GM18520 (cell line): ENCODE results near the gene IDS.
"Not testable (repeated sequence)": the region's sequence is repeated elsewhere in the genome, so short reads cannot be mapped to it uniquely, and the experiment has no call there.

Source experiments
- ATAC-seq: cut with Tn5 transposase; IDR thresholded peaks from one replicate; pipeline ENCODE4 v1.9.1; 2021; ENCODE audit not compliant: unreplicated experiment

IDS gene

DNA sequence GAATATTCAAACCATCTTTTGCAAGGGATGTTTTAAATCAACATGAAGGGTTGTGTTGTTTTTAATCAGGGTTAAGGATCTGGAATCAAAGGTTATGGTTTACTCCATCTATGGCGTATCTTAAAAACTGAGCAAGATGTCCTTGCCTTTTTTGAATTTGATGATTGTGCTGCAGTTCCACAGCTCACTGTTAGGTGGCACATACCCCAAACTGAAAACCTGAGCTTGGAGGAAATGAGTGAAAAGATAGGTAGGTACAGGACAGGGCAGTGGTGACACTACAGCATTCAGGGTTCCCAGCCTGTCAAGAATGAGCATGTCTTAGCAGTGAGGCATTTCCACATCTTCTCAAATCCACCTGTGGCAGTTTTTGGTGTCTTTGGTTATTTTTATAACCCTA, 22.6 kb upstream of the IDS start:
- ATAC-seq: no peak

DNA sequence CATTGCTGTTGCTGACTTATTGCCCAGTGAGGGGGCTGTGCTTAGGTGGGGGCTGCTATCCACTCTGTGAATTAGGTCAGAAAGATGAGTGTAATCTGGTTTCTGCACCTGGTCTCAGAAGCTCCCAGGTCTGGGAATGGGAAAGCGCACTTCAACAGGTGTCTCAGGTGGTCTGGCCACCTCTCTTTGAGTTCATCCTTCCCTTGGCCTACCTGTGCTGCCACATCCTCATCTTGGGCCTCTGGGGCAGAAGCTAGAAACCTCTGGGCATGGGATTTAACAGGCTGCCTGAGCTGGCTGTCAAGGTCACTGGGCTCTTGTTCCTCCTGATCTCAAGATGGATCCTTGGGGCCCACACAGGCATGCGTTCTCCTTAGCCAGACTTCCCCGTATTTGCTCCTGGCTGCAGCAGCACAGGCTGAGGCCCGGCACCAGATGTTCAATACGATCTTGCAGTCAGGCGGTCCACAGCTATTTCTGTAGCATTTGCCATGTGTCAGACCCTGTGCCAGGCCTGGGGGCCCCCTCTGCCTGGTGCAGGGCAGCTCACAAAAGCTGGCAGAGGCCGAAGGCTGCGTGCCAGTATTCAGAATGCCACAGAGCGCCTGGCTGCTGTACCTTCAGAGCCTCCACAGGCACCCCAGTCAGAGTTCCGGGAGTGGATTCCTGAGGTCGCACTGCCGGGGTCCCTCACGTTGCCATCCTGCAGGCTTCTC, 21.4 kb upstream of the IDS start:
- not testable (repeated sequence) for ATAC-seq

DNA sequence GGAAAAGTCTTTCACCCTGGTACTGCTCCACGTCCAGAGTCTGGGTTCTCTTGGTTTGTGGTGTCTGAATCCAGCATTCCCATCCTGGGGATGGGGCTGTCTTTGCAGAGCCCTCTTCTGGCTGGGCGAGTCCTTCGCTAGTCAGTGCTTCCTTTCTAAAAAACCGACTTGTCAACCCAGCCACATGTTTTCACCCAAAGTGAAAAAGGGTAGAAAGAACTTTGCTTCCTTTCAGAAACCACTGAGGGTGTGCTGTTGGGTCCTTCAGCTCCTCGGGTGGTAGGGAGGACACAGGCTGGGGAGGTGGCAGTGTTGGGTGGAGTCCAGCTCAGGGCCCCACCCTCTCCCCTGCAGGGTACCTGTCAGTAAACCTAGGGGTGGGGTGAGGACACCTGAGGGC, 20.8 kb upstream of the IDS start:
- ATAC-seq: not testable (repeated sequence)

DNA sequence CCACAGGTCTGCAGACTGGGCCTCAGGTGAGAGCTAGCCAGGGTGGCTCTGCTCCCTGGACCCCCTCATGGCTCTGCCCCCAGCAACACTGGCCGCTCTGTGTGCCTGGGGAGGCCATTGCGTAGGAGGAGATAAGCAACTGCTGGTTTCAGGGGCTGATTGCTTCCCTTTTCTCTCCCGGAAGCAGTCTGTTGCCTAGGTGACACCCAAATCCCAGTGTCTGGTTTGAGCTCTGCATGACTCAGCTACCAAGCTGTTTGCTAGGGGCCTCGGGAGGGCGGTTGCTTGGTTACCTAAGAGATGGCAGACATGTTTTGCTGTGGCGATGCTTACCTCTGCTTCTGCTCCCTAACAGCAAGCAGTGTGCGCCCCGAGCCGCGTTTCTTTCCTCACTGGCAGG, 20.3 kb upstream of the IDS start:
- ATAC-seq: peak; percentile 89

DNA sequence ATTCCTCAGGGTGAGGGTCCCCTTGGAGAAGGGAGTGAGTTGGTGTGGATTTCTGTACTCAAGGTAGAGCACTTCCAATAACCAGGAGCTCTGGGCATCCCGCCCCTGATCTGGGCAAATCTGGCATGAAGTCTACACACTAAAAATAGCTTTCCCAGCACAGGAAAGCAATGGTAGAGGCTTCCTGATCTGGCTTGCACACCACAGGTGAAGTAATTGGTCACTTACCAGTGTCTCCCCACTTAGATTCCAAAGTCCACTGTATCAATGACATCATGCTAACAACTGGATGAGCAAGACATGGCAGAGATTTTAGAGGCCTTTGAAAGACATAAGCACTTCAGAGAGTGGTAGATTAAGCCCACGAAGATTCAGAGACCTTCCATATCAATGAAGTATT, 17.8 kb upstream of the IDS start:
- no peak for ATAC-seq

DNA sequence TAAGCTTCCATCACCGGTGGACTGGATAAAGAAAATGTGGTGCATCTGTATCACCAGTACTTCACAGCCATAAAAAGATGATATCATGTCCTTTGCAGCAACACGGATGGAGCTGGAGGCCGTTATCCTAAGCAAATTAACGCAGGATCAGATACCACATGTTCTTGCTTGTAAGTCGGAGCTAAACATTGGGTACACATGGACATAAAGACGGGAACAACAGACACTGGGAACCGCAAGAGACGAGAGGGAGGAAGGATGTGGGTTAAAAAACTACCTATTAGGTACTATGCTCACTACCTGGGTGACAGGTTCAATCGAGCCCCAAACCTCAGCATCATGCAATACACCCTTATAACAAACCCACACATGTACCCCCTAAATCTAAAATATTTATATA, 16.3 kb upstream of the IDS start:
- no peak for ATAC-seq

DNA sequence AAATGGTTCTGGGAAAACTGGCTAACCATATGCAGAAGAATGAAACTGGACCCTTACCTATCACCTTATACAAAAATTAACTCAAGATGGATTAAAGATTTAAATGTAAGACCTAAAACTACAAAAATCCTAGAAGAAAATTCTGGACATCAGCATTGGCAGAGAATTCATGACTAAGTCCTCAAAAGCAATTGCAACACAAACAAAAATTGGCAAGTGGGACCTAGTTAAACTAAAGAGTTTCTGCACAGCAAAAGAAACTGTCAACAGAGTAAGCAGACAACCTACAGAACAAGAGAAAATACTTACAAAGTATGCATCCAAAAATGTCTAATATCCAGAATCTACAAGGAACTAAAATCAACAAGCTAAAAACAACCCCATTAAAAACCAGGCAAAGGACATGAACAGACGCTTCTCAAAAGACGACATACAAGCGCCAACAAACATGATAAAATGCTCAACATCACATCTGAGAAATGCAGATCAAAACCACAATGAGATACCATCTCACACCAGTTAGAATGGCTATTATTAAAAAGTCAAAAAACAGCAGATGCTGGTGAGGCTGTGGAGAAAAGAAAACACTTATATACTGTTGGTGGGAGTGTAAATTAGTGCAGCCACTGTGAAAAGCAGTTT, 15.7 kb upstream of the IDS start:
- ATAC-seq: not testable (repeated sequence)

DNA sequence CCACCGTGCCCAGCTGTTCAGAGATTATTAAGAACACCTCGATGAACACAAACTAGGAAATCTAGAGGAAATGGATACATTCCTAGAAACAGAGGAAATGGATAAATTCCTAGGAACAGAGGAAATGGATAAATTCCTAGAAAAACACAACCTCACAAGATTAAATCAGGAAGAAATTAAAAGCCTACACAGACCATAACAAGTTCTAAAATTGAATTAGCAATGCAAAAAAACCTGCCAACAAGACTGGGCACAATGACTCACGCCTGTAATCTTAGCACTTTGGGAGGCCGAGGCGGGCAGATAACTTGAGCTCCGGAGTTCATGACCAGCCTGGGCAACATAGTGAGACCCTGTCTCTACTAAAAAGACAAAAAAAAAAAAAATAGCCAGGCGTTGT, 13.1 kb upstream of the IDS start:
- no peak for ATAC-seq

DNA sequence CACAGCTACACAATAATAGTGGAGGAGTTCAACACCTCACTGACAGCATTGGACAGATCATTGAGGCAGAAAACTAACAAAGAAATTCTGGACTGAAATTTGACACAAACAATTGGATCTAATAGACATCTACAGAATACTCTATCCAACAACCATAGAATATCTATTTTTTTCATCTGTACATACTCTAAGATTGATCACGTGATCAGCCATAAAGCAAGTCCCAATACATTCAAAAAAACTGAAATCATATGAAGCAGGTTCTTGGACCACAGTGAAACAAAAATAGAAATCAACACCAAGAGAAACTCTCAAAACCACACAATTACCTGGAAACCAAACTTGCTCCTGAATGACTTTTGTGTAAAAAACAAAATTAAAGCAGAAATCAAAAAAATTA, 12.2 kb upstream of the IDS start:
- no peak for ATAC-seq

DNA sequence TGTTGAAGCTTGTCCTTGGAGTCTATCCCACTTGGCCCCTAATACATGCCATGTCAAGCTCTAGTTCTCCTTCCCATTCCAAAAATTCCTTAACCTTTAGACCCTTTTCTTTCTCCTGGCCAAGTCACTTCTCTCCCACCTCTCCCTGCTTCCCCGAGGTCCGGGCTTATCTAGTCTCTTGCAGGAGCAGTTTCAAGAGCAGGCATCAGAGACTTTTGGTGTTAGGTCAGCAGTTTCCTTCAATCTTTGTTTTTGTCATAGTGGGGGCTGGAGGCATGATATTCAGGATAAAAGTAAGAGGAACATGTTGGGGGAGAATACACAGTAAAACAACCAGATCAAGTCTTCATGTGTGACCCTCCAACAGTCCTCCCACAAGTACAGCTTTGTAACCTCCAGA, 11.5 kb upstream of the IDS start:
- ATAC-seq: no peak

DNA sequence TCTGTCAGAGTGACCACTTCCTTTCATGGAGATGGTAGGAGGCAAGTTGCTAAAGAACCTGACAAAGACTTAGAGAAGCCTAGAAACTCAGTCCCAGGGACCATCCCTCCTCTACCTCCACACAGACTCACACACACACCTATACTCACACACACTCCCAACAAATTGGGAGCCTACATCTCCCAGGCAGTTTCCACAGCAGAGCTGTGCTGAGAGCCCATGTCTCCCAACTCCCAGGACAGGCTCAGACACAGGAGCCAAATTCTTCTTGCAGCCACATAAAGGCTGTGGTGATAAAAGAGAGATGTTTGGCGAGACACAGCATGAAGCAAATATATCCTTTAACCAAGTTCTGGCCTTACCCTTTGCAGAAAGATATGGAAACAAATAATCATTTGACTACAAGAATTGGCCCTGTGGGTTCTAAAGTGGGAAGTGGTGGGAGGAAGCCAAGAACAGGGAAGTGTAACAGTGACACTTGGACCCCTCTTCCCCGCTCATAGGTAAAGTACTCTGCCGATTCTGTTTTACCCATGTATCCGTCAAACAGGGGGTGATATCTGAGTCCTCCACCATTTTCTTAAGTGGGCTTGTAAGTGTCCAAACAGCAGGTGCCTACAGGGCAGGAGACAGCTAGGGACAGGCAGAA, 11.0 kb upstream of the IDS start:
- ATAC-seq: no peak

DNA sequence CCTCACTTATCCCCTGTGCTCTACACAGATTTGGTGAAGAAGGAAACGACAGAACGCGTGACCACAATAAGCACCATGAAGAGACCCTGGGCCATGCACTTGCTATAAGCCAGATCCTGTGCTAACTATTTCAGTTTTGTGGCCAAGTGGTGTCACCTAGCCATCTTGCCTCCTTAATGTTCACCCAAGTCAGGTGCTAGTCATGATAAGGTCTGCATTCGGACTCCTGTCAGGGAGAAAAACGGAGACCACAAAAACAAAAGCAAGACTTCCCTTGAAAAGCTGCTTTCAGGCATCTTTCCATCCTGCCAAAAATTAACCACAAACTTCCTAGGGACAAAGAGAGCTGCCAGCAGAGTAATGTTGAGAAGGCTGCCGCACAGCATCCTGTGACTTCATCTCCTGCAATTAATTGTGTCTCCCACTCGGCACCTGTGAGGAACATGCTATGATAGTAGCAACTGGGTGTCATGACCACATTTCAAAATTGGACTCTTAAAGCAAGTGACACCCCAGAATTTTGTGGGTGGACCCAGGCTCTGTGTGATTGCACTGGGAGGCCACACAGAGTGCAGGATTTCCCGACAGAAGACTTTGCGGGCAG, 8.8 kb upstream of the IDS start:
- ATAC-seq: no peak

DNA sequence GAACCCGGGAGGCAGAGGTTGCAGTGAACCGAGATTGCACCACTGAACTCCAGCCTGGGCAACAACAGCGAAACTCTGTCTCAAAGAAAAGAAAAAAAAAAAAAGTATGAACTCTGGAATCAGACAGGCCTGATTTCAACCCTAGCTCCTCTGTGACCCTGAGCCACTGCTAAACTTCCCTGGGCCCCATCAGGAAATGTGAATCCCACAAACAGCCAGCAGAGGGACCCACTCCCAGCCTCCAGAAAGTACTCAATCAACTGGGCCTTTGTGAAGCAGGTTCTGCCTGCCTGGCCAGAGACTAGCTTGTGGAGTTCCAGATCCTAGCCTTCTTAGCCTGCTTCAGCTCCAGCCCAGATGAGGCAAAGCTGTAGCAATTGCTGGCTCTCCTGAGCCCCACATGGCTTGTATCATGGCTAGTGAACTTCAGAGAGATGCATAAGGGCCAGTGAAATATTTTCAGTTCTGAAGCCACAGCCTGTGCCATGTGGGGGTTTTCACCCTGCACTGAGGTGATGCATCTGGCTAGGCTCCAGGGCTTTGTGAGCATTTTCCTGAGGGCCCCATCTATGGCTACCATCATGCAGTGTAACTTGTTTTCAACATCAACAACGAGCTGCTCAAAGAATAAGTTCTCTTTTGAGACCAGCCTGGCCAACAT, 7.2 kb upstream of the IDS start:
- peak; percentile 55 for ATAC-seq

DNA sequence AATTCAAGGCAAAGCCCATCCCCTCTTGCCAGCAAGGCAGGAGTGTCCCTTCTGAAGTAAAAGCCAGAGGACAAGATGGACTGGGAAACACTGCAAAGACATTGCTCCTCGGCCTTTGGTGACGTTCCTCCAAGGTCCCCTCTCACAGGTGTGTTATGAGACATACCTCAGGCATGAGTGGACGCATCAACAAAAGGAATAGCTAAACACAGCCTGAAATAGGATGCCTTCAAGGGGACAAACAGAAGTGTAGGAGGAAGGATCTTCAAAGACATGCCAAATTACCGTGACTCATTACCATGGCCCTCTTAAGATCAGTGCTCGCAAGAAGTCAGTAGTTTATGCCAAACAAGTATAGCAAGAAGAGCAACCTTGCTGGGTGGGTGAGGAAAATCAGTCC, 6.0 kb upstream of the IDS start:
- ATAC-seq: no peak

DNA sequence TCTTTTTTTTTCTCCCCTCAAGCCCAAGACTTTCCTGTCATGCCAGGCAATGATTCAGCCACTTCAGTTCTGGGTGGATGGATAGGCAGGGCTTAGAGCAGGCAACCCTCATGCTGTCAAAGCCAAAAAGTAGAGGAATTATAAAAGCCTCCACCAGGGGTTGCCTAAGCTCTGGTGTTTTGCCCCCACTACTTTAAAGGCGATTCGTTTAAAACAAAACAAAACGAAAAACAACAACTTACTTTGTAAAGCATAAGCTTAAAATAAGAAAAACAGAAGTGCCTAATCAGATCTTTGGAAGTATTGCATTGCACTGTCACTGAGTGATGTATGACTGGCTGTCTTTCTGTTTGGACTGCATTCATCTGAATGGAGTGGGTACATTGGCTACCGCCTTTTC, 5.3 kb upstream of the IDS start:
- ATAC-seq: no peak

DNA sequence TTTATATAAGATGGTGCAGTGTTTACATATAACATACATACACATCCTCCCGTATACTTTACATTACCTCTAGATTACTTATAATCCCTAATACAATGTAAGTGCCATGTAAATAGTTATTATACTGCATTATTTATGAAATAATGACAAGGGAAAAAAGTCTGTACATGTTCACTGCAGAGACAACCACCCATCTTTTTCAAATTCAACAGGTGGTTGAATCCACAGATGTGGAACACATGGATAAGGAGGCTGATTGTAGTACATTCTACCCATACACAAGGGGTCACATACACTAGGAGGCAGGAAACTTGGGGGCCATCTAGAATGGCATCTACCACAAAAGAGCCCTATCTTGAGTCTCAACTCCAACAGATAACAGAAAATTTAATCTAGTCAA, 3.4 kb upstream of the IDS start:
- ATAC-seq: no peak

DNA sequence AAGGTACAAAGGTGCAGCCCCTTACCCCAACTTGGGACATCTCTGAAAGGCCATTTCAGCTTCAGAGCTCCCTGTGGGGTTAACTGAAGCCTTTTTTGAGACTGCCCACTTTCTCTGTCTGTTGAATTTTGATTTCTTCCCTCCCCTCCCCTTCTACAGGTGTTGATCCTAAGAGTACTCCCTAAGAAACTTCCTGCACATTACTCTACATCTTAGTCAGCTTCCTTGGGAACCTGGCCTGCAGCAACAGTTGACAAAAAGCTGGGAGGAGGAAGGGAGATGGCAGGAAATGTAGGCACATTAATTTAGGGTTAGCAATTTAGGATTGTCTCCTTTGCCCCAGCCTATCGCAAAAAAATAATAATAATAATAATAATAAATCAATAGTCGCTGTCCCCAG, 1.2 kb upstream of the IDS start:
- no peak for ATAC-seq

DNA sequence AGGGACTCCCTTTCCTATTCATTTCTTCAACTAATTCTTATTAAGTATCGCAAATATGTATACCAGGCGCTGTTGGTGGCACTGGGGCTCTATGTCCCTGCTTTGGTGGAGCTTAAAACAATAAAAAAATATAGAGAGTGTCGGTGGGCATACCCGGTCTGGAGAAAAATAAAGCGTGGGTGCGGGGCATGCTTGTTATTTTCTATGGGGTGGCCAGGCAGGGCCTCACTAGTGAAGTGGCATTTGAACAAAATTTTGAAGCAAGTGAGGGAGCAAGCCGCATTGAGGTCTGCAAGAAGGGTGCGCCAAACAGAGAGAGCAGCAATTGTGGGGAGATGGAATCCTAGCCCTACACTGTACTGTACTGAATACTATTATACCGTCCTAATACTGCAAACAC, 565 bp upstream of the IDS start:
- no peak for ATAC-seq

DNA sequence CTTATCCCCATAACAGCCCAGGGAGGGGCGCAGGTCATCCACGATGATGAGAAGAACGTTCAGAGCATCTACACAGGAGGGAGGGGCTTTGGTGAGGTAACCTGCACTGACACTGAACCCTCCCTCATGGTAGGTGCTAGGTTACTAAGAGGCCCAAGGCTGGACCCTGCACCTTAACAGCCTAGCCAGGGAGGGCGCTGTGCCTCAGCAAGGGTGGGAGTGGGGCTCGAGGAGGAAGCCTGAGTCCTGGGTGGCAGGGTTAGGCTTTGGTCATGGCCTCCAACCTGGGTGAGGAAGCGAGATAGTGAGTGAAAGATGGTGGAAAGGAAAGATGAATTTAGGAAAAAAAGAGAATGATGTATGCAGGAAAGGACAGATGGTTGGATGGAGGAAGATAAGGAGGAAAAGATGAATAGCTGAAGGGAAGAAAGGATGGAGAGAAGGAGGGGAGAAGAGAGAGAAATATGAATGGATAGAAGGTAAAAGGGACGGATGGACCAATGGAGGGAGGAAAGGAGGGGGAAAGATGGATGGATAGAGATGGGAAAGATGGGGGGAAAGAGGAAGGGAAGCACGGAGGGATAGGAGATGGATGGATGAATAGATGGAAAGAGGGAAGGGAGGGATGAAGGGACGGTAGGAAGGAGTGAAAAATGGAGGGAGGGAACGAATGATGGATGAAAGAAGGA, 736 bp downstream of the IDS start:
- peak; percentile 26 for ATAC-seq

DNA sequence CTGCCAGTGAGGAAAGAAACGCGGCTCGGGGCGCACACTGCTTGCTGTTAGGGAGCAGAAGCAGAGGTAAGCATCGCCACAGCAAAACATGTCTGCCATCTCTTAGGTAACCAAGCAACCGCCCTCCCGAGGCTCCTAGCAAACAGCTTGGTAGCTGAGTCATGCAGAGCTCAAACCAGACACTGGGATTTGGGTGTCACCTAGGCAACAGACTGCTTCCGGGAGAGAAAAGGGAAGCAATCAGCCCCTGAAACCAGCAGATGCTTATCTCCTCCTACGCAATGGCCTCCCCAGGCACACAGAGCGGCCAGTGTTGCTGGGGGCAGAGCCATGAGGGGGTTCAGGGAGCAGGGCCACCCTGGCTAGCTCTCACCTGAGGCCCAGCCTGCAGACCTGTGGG, 1.7 kb downstream of the IDS start:
- peak; percentile 66 for ATAC-seq

DNA sequence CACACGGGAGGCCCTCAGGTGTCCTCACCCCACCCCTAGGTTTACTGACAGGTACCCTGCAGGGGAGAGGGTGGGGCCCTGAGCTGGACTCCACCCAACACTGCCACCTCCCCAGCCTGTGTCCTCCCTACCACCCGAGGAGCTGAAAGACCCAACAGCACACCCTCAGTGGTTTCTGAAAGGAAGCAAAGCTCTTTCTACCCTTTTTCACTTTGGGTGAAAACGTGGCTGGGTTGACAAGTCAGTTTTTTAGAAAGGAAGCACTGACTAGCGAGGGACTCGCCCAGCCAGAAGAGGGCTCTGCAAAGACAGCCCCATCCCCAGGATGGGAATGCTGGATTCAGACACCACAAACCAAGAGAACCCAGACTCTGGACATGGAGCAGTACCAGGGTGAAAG, 2.2 kb downstream of the IDS start:
- ATAC-seq: not testable (repeated sequence)
